ENCODE results near the gene PSMB10.

Gene PSMB10

DNA sequence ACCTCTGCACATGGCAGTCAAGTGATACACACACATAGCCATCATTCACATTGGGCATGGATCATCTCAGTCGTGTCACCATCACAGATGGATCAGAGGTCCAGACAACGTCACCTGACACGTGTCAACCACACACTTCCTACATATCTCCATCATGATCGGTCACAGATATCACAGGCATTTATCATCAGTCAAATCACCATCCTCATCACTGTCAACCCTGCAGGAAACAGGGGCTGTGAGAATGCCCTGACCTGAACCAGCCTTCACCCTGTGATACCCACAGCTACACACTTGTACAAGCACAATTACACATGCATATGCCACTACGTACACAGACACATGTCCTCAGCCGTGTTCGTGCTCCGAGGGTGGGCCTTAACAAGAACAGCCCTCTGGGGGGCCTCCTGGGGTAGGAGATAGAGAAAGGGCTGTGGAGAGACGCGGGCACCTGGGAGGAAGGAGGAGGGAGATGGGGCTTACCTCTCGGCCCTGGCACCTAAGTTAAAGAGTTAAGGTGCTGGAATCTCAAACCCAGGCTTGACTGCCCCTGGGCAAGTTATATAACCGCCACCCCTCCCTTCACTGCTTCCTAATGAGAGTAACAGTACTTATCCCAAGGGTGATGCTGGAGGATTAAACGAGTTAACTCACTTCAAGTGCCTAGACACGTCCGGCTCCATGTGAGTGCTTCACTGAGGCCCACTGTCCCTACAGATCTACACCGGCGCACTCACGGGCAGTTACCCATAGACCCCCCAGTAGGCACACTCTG, 30.7 kb upstream of the PSMB10 start:
- H3F3A ChIP-seq (ENCODE audit: low read depth) = no peaks in the 10 kb centered on the region; the same call in 1 of the 2 replicates
- H3K4me1 ChIP-seq (ENCODE audit: insufficient read depth, low read length, poor library complexity, severe bottlenecking) = peaks cover 18% of the 10 kb centered on the region
- H3K9me2 ChIP-seq (replicated peaks; ENCODE audit: low read depth, low read length) = no peaks in the 10 kb centered on the region
- H3K27me3 ChIP-seq (ENCODE audit: insufficient read depth, low read length, poor library complexity, severe bottlenecking) = no peaks in the 10 kb centered on the region
- peak overlapping the region; percentile 80 for H2AFZ ChIP-seq (ENCODE audit: low read length)
- H3K4me3 ChIP-seq (ENCODE audit: low read length, poor library complexity, severe bottlenecking) = peak overlapping the region; percentile 75
- no peak for TF ChIP-seq EZH2phosphoT487 (IDR thresholded peaks at IDR 0.05; ENCODE audit: borderline replicate concordance)
- TF ChIP-seq, protein P1, sequence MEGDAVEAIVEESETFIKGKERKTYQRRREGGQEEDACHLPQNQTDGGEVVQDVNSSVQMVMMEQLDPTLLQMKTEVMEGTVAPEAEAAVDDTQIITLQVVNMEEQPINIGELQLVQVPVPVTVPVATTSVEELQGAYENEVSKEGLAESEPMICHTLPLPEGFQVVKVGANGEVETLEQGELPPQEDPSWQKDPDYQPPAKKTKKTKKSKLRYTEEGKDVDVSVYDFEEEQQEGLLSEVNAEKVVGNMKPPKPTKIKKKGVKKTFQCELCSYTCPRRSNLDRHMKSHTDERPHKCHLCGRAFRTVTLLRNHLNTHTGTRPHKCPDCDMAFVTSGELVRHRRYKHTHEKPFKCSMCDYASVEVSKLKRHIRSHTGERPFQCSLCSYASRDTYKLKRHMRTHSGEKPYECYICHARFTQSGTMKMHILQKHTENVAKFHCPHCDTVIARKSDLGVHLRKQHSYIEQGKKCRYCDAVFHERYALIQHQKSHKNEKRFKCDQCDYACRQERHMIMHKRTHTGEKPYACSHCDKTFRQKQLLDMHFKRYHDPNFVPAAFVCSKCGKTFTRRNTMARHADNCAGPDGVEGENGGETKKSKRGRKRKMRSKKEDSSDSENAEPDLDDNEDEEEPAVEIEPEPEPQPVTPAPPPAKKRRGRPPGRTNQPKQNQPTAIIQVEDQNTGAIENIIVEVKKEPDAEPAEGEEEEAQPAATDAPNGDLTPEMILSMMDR (conservative IDR thresholded peaks at IDR 0.05; ENCODE audit: low read length) = no peak
- H3K9me3 ChIP-seq (ENCODE audit: insufficient read depth, low read depth, low read length) = no peaks in the 10 kb centered on the region
- no peaks in the 10 kb centered on the region for H3K79me2 ChIP-seq (ENCODE audit: insufficient read depth, low read length)
- peak overlapping the region; percentile 65 for H3K4me2 ChIP-seq (ENCODE audit: low read depth, low read length, poor library complexity, severe bottlenecking)
- H3K9ac ChIP-seq (ENCODE audit: low read depth, low read length, poor library complexity, severe bottlenecking) = peak overlapping the region; percentile 54
- H3K36me3 ChIP-seq (ENCODE audit: insufficient read depth, low read length) = no peaks in the 10 kb centered on the region
- no peaks in the 10 kb centered on the region for H4K20me1 ChIP-seq (ENCODE audit: insufficient read depth, low read length, poor library complexity, severe bottlenecking)

DNA sequence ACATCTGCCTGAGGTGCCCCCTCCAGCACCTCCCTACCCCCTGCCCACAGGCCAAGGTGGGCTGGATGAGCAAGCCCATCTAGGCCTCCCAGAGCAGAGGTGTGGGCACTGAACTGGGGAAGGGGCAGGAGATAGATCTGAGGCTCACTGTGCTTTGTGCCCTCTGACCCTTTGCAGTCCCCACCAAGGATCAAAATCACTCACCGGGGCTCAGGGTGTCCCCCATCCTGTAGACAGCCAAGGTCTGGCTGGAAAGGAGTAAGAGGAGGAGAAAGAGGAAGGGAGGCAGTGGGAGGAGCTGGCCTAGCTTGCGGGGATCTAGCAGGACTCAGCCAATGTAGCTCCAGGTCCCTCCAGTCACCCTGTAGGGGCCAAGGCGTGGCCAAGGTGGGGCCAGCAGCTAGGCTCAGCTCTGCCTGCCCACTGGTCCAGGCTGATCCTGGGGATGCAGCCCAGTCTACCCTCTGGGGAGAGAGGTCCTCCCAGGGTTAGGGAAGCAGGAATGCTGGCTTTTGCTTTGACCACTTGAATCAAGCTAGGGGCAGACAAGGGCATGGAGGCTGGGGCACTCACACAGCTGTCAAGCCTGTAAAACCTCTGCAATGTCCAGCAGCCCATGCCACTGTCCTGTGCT, 30.0 kb upstream of the PSMB10 start:
- TF ChIP-seq EZH2phosphoT487 (IDR thresholded peaks at IDR 0.05; ENCODE audit: borderline replicate concordance) = no peak
- TF ChIP-seq, protein P1 (conservative IDR thresholded peaks at IDR 0.05; ENCODE audit: low read length) = no peak
- Histone ChIP-seq H3K9me2 (replicated peaks; ENCODE audit: low read depth, low read length) (no peaks in the 10 kb centered on the region), H4K20me1 (ENCODE audit: insufficient read depth, low read length, poor library complexity, severe bottlenecking) (no peaks in the 10 kb centered on the region), H3K9me3 (ENCODE audit: insufficient read depth, low read depth, low read length) (no peaks in the 10 kb centered on the region), H3K4me1 (ENCODE audit: insufficient read depth, low read length, poor library complexity, severe bottlenecking) (peaks cover 18% of the 10 kb centered on the region), H3K4me2 (ENCODE audit: low read depth, low read length, poor library complexity, severe bottlenecking) (peak overlapping the region; percentile 65), H2AFZ (ENCODE audit: low read length) (no peak overlapping the region), H3K79me2 (ENCODE audit: insufficient read depth, low read length) (no peaks in the 10 kb centered on the region), H3K9ac (ENCODE audit: low read depth, low read length, poor library complexity, severe bottlenecking) (peak overlapping the region; percentile 35), H3K27me3 (ENCODE audit: insufficient read depth, low read length, poor library complexity, severe bottlenecking) (no peaks in the 10 kb centered on the region), H3F3A (ENCODE audit: low read depth) (no peaks in the 10 kb centered on the region; the same call in 1 of the 2 replicates), H3K4me3 (ENCODE audit: low read length, poor library complexity, severe bottlenecking) (no peak overlapping the region), H3K36me3 (ENCODE audit: insufficient read depth, low read length) (no peaks in the 10 kb centered on the region)

DNA sequence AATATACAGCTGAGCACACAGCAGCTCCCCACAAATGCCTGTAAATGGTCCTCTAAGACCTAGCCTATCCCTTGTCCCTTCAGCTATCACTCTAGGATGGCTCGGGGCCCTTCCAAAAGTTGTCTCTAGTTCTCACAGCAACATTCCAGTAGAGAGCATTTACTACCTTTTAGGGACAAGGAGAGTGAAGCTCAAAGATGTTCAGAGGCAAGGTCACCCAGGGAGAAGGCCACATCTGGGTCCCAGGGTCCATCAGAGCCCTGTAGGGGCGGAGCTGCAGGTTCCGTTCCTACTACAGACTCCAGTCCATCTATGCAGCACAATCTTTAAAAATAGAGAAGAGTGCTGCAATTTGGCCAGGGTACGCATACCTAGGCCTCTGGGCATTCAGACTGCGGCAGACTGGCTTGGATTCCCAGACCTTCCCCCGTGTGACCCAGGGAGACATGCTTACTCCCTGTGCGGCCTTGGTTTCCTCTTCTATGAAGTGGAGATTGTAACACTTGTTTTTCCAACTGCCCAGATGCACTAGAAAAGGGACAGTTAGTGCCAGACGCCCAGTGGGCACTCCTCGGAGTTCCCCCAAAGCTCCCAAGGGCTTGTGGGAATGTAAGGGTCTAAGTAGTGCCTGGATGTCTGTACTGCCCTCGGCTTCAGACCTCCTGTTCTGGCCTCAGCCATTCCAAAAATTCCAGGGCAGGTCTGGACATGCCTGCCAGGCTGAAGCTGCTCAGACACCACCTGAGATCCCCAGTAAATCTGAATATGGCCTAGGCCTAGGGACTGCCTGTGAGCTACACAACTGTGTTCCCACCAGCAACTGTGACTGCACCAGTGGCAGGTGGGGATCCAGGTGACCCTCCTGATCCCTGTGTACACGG, 29.3 kb upstream of the PSMB10 start:
- Histone ChIP-seq H3K9me2 (replicated peaks; ENCODE audit: low read depth, low read length) (no peaks in the 10 kb centered on the region), H3K79me2 (ENCODE audit: insufficient read depth, low read length) (no peaks in the 10 kb centered on the region), H3K36me3 (ENCODE audit: insufficient read depth, low read length) (no peaks in the 10 kb centered on the region), H3K27me3 (ENCODE audit: insufficient read depth, low read length, poor library complexity, severe bottlenecking) (no peaks in the 10 kb centered on the region), H3K4me1 (ENCODE audit: insufficient read depth, low read length, poor library complexity, severe bottlenecking) (peaks cover 18% of the 10 kb centered on the region), H3K4me2 (ENCODE audit: low read depth, low read length, poor library complexity, severe bottlenecking) (peak overlapping the region; percentile 65), H3K9me3 (ENCODE audit: insufficient read depth, low read depth, low read length) (no peaks in the 10 kb centered on the region), H2AFZ (ENCODE audit: low read length) (no peak overlapping the region), H3K9ac (ENCODE audit: low read depth, low read length, poor library complexity, severe bottlenecking) (peak overlapping the region; percentile 35), H4K20me1 (ENCODE audit: insufficient read depth, low read length, poor library complexity, severe bottlenecking) (no peaks in the 10 kb centered on the region), H3F3A (ENCODE audit: low read depth) (no peaks in the 10 kb centered on the region), H3K4me3 (ENCODE audit: low read length, poor library complexity, severe bottlenecking) (no peak overlapping the region)
- TF ChIP-seq, protein P1 (conservative IDR thresholded peaks at IDR 0.05; ENCODE audit: low read length) = no peak
- no peak for TF ChIP-seq EZH2phosphoT487 (IDR thresholded peaks at IDR 0.05; ENCODE audit: borderline replicate concordance)

Measured in Loucy (cell line).